DND-41 (cell line): ENCODE measurements around the gene TNPO3.

ENCODE experiments used
- ATAC-seq: fragments of 200-7000 bp; cut with Tn5 transposase; 3 replicates; pipeline ENCODE4 v1.9.1; 2021; ENCODE audit warnings: low read depth; ENCODE audit not compliant: insufficient read depth
- DNase-seq: peaks from one replicate; pipeline ENCODE4 v3.0.0-alpha.2; 2020
- H2AFZ ChIP-seq: 2 replicates; pipeline ENCODE4 v1.6.0; 2012; ENCODE audit warnings: low read depth, low read length
- H3K27ac ChIP-seq: 2 replicates; pipeline ENCODE4 v1.5.1; 2012; ENCODE audit warnings: low read length, inconsistent platforms
- H3K27me3 ChIP-seq: fragments of 200-600 bp; sonication (generic); 2 replicates; pipeline ENCODE4 v1.6.0; 2012; ENCODE audit warnings: low read length, mild to moderate bottlenecking, inconsistent platforms; ENCODE audit not compliant: insufficient read depth, poor library complexity
- H3K36me3 ChIP-seq: 2 replicates; pipeline ENCODE4 v1.5.1; 2012; ENCODE audit warnings: low read length, inconsistent platforms; ENCODE audit not compliant: insufficient read depth
- H3K4me1 ChIP-seq: 2 replicates; pipeline ENCODE4 v1.5.1; 2012; ENCODE audit warnings: mild to moderate bottlenecking, low read length; ENCODE audit not compliant: insufficient read depth
- H3K4me2 ChIP-seq: 2 replicates; pipeline ENCODE4 v1.6.0; 2012; ENCODE audit warnings: mild to moderate bottlenecking, moderate library complexity, low read length, inconsistent platforms; ENCODE audit not compliant: insufficient read depth
- H3K4me3 ChIP-seq, 2 experiments: fragments of 200-600 bp in 1 of 2; shearing (Covaris generic) in 1 of 2; 2 replicates each; pipeline ENCODE4 v1.5.1; 2012 to 2016; ENCODE audit warnings: inconsistent platforms in 2 of 2, low read length in 2 of 2, mild to moderate bottlenecking in 2 of 2, low read depth in 1 of 2, moderate library complexity in 1 of 2
- H3K79me2 ChIP-seq: 2 replicates; pipeline ENCODE4 v1.6.0; 2012; ENCODE audit warnings: low read length, inconsistent platforms; ENCODE audit not compliant: insufficient read depth
- H3K9ac ChIP-seq: 2 replicates; pipeline ENCODE4 v1.6.0; 2012; ENCODE audit warnings: low read depth, mild to moderate bottlenecking, inconsistent platforms, low read length, moderate library complexity
- H3K9me3 ChIP-seq: 2 replicates; pipeline ENCODE4 v1.5.1; 2012; ENCODE audit warnings: low read length, moderate library complexity, mild to moderate bottlenecking, inconsistent platforms; ENCODE audit not compliant: insufficient read depth, severe bottlenecking
- H4K20me1 ChIP-seq: 2 replicates; pipeline ENCODE4 v1.6.0; 2012; ENCODE audit warnings: low read length; ENCODE audit not compliant: insufficient read depth
- CTCF ChIP-seq: IDR thresholded peaks from 2 replicates; pipeline ENCODE4 v1.5.1; 2012; ENCODE audit warnings: borderline replicate concordance, low read length, moderate library complexity, mild to moderate bottlenecking; ENCODE audit not compliant: poor library complexity, severe bottlenecking; ENCODE audit errors: extremely low read depth
- EZH2 ChIP-seq: IDR thresholded peaks from 3 replicates; pipeline ENCODE4 v1.6.1; 2012; ENCODE audit warnings: borderline replicate concordance, low read depth, mild to moderate bottlenecking, moderate library complexity, low read length, inconsistent platforms; ENCODE audit not compliant: severe bottlenecking

The TNPO3 gene

GRCh38 chr7:128993419-128993818 is 61.5 kb downstream of the TNPO3 start:
- H3K4me2 ChIP-seq, result no peak overlapping the region
- no peak overlapping the region for H2AFZ ChIP-seq
- TF ChIP-seq EZH2 (no peak), CTCF (no peak)
- ATAC-seq, result no peak
- H3K4me1 ChIP-seq, result no peaks in the 10 kb centered on the region
- H3K27ac ChIP-seq, result no peak overlapping the region
- H3K9ac ChIP-seq, result no peak overlapping the region
- no peaks in the 10 kb centered on the region for H3K27me3 ChIP-seq
- H3K79me2 ChIP-seq, result no peaks in the 10 kb centered on the region
- no peak overlapping the region for H3K4me3 ChIP-seq
- H3K9me3 ChIP-seq, result no peaks in the 10 kb centered on the region
- no peak for DNase-seq
- peaks cover 85% of the 10 kb centered on the region for H3K36me3 ChIP-seq
- H4K20me1 ChIP-seq, result no peaks in the 10 kb centered on the region

DNA sequence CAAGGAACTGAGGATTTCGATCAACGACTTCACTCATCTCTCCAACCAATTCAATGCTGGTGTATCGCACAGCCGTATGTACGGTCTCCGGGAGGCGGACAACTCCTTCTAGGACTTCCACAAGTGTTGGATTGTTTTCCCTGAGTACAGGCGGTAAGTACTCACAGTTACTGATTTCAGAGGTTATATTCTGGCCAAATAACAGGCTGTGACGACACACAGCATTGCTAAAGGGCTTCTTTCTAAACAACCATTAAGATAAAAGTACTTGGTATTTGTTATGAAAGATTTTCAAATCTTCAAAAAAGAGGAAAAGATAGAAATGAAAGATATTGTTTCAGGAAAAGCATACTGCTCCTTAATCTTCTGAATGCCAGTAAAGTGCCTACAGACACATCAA is 65.0 kb downstream of the TNPO3 start:
- TF ChIP-seq CTCF (no peak), EZH2 (no peak)
- no peak for ATAC-seq
- H3K27ac ChIP-seq, result no peak overlapping the region

DNA sequence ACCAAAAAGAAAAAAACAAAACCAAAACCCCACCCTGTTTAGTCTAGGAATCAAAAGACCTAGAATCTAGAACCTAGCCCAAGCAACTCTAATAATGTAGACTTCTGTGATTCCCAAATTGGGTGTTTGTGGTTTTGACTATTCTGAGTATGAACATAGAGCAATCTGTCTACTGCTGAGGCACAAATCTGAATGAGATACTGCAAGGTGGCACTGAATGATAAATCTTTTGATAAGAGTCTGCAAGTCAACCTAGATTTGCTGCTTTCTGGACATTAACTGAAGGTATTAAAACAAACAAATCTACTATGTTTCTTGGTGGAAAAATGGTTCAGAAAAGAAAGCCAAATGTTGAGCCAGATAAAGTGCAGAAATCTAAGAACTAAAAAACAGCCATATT is 66.5 kb downstream of the TNPO3 start:
- Histone ChIP-seq H3K4me3 (no peak overlapping the region), H3K9ac (no peak overlapping the region), H3K79me2 (no peaks in the 10 kb centered on the region), H3K27me3 (no peaks in the 10 kb centered on the region), H3K4me2 (no peak overlapping the region), H2AFZ (no peak overlapping the region), H3K4me1 (no peaks in the 10 kb centered on the region), H3K36me3 (peaks cover 96% of the 10 kb centered on the region), H3K9me3 (no peaks in the 10 kb centered on the region), H4K20me1 (no peaks in the 10 kb centered on the region), H3K27ac (no peak overlapping the region)
- no peak for ATAC-seq
- DNase-seq, result no peak
- TF ChIP-seq EZH2 (no peak), CTCF (no peak)

More for the DNA sequence above, 65.0 kb downstream of the TNPO3 start:
- no peak overlapping the region for H2AFZ ChIP-seq
- H3K27me3 ChIP-seq, result no peaks in the 10 kb centered on the region
- no peak overlapping the region for H3K4me3 ChIP-seq
- H3K4me1 ChIP-seq, result no peaks in the 10 kb centered on the region
- DNase-seq, result no peak
- H4K20me1 ChIP-seq, result no peaks in the 10 kb centered on the region
- no peaks in the 10 kb centered on the region for H3K79me2 ChIP-seq
- H3K9me3 ChIP-seq, result no peaks in the 10 kb centered on the region
- H3K36me3 ChIP-seq, result peaks cover 94% of the 10 kb centered on the region
- H3K9ac ChIP-seq, result no peak overlapping the region
- no peak overlapping the region for H3K4me2 ChIP-seq

- H3K36me3 ChIP-seq, result peaks cover 96% of the 10 kb centered on the region
- no peaks in the 10 kb centered on the region for H3K4me1 ChIP-seq
- H3K9me3 ChIP-seq, result no peaks in the 10 kb centered on the region
- H4K20me1 ChIP-seq, result no peaks in the 10 kb centered on the region
- TF ChIP-seq CTCF, result no peak
- no peak for TF ChIP-seq EZH2
- no peaks in the 10 kb centered on the region for H3K79me2 ChIP-seq
- H3K9ac ChIP-seq, result no peak overlapping the region
- DNase-seq (no peak), ATAC-seq (no peak)
- no peaks in the 10 kb centered on the region for H3K27me3 ChIP-seq
- no peak overlapping the region for H3K4me3 ChIP-seq
- H3K27ac ChIP-seq, result no peak overlapping the region
- H3K4me2 ChIP-seq, result no peak overlapping the region
- H2AFZ ChIP-seq, result no peak overlapping the region
Observed at GRCh38 chr7:128986609-128987008, 68.3 kb downstream of the TNPO3 start.
